Effector CD4-positive, alpha-beta T cell (primary cell): ENCODE results near the gene POM121.
"Not testable (repeated sequence)": the region's sequence is repeated elsewhere in the genome, so short reads cannot be mapped to it uniquely, and the experiment has no call there.

Source experiments
- DNase-seq: peaks from one replicate; pipeline ENCODE4 v3.0.0-alpha.2; 2020

POM121 gene

DNA sequence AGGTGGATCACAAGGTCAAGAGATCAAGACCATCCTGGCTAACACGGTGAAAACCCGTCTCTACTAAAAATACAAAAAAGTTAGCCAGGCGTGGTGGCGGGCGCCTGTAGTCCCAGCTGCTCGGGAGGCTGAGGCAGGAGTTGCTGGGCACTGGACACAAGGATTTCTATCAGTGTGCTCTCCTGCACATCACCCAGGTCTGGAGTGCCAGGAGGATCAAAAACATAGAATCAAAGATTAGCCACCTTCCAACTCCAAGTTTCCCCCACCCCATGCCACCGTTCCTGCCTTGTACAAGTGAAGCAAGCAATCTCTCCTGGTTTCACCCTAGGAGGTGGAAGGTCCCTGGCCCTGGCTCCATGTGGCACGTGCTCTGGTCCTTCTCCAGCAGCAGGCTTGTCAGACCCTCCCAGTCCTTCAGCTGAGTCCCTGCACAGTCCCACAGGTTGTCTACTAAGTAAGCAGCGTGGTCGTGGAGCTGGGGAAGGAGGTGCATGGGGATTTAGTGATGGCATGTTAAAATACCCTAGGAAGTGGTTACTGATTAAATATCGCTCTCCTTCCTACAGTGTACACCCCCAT lies 73.1 kb downstream of the POM121 start:
- DNase-seq = not testable (repeated sequence)
